Naive B cell (primary cell): ENCODE data around the gene SLC8A1. TPM values are rescaled to one million over a fixed set of nuclear protein-coding genes. Genes with fewer than 3 reads are reported as not detected.

Source experiments
- ATAC-seq, 2 donors: fragments of 150-1000 bp; cut with Tn5 transposase; 2 replicates each; pipeline ENCODE4 v1.10.0; 2021; ENCODE audit warnings: low read depth in 2 of 2, mild to moderate bottlenecking in 2 of 2, moderate library complexity in 2 of 2
- DNase-seq: peaks from one replicate; pipeline ENCODE4 v3.0.0; 2022
- H3K27ac Mint-ChIP-seq, 6 donors: one replicate each; pipeline ENCODE4 v1.8.0; 2020 to 2022; ENCODE audit warnings: mild to moderate bottlenecking in 6 of 6, mixed read lengths in 6 of 6, moderate library complexity in 5 of 6, inconsistent platforms in 2 of 6
- H3K27me3 Mint-ChIP-seq, 3 donors: one replicate each; pipeline ENCODE4 v1.8.0; 2021 to 2022; ENCODE audit warnings: mixed read lengths in 3 of 3, mild to moderate bottlenecking in 1 of 3
- H3K36me3 Mint-ChIP-seq, 2 donors: one replicate each; pipeline ENCODE4 v1.8.0; 2020 to 2022; ENCODE audit warnings: mixed read lengths in 2 of 2, inconsistent platforms in 1 of 2, mild to moderate bottlenecking in 1 of 2
- H3K4me1 Mint-ChIP-seq, 3 donors: one replicate each; pipeline ENCODE4 v1.8.0; 2020 to 2022; ENCODE audit warnings: mixed read lengths in 3 of 3, inconsistent platforms in 1 of 3, mild to moderate bottlenecking in 1 of 3, moderate library complexity in 1 of 3
- H3K4me3 Mint-ChIP-seq, 8 donors: one replicate each; pipeline ENCODE4 v1.8.0; 2020 to 2022; ENCODE audit warnings: mild to moderate bottlenecking in 8 of 8, mixed read lengths in 8 of 8, moderate library complexity in 8 of 8, inconsistent platforms in 2 of 8
- H3K9me3 Mint-ChIP-seq, 7 donors: one replicate each; pipeline ENCODE4 v1.8.0; 2020 to 2022; ENCODE audit warnings: mixed read lengths in 7 of 7, mild to moderate bottlenecking in 5 of 7, inconsistent platforms in 2 of 7, moderate library complexity in 1 of 7
- polyA plus RNA-seq, 6 donors: library from polyadenylated mRNA; unstranded; fragments of 300-500 nt; fragmentation: Illumina TruSeq; gene quantifications; one replicate each; pipeline ENCODE4 v1.2.3, GENCODE V29; 2021; ENCODE audit warnings: low read depth in 6 of 6

The SLC8A1 gene
- polyA plus RNA-seq, 6 donors from 2014 or later, result 0.04 TPM; not detected in 5

GRCh38 chr2:40341198-40341597, 110.7 kb downstream of the SLC8A1 start:
- no peak overlapping the region for H3K27ac Mint-ChIP-seq
- H3K4me1 Mint-ChIP-seq, result no peaks in the 10 kb centered on the region

DNA sequence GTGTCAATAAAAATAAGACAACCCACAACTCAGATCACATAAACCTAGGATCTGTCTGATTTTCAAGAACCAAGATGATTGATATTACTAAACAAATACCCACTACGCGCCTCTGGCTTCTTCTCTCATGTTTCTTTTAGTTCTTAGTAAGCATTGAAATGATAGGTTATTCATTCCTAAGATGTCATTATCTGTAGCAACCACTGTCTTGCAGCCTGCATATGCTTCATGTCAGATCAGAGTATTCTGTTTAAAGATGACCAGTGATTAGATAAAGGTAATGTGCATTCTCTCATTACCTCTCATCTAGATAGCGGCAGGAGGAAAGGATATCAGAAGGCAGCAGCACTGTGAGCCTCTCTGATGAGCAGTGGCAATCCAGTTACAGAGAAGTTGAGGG, 112.9 kb downstream of the SLC8A1 start:
- ATAC-seq, result no peak
- Mint-ChIP-seq H3K27me3 (no peaks in the 10 kb centered on the region), H3K4me3 (no peak overlapping the region)

More at GRCh38 chr2:40341198-40341597, 110.7 kb downstream of the SLC8A1 start:
- H3K36me3 Mint-ChIP-seq, result no peaks in the 10 kb centered on the region
- no peak overlapping the region for H3K4me3 Mint-ChIP-seq
- no peak for ATAC-seq
- DNase-seq, result no peak
- no peaks in the 10 kb centered on the region for H3K27me3 Mint-ChIP-seq
- no peaks in the 10 kb centered on the region for H3K9me3 Mint-ChIP-seq

GRCh38 chr2:40332191-40332826, 119.6 kb downstream of the SLC8A1 start:
- Mint-ChIP-seq H3K4me1 (no peaks in the 10 kb centered on the region), H3K27ac (no peak overlapping the region), H3K9me3 (peaks cover 0 to 2% (median 0%) of the 10 kb centered on the region in 7 donors), H3K4me3 (no peak overlapping the region), H3K36me3 (no peaks in the 10 kb centered on the region), H3K27me3 (no peaks in the 10 kb centered on the region)
- ATAC-seq, result no peak
- DNase-seq, result no peak

More for the DNA sequence above, 112.9 kb downstream of the SLC8A1 start:
- H3K4me1 Mint-ChIP-seq, result no peaks in the 10 kb centered on the region
- DNase-seq, result no peak
- H3K36me3 Mint-ChIP-seq, result no peaks in the 10 kb centered on the region
- peaks cover 0 to 2% (median 0%) of the 10 kb centered on the region in 7 donors for H3K9me3 Mint-ChIP-seq
- no peak overlapping the region for H3K27ac Mint-ChIP-seq

GRCh38 chr2:40330096-40330495, 121.8 kb downstream of the SLC8A1 start:
- no peaks in the 10 kb centered on the region for H3K36me3 Mint-ChIP-seq
- DNase-seq, result no peak
- no peaks in the 10 kb centered on the region for H3K27me3 Mint-ChIP-seq
- H3K4me1 Mint-ChIP-seq, result no peaks in the 10 kb centered on the region
- H3K4me3 Mint-ChIP-seq, result no peak overlapping the region
- H3K27ac Mint-ChIP-seq, result no peak overlapping the region
- peaks cover 0 to 3% (median 0%) of the 10 kb centered on the region in 7 donors for H3K9me3 Mint-ChIP-seq
- no peak for ATAC-seq

DNA sequence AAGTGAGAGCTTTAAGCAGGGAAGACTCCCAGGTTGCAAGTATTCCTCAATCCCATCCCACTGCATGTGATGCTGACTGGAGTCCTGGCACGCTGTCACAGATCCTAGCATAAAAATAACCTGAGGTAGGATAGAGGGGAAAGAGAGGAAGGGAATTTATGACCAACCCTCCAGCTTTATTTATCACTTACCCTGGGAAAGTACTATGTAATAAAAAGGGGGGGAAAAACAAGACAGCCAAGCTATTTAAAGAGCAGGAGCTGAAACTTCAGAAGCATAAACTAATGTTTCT, 122.2 kb downstream of the SLC8A1 start:
- Mint-ChIP-seq H3K4me1 (no peaks in the 10 kb centered on the region), H3K4me3 (no peak overlapping the region), H3K36me3 (no peaks in the 10 kb centered on the region), H3K27ac (no peak overlapping the region), H3K9me3 (peaks cover 0 to 2% (median 0%) of the 10 kb centered on the region in 7 donors), H3K27me3 (no peaks in the 10 kb centered on the region)
- ATAC-seq, result no peak
- no peak for DNase-seq

GRCh38 chr2:40325116-40325515, 126.8 kb downstream of the SLC8A1 start:
- Mint-ChIP-seq H3K4me3 (no peak overlapping the region), H3K4me1 (no peaks in the 10 kb centered on the region), H3K27ac (no peak overlapping the region), H3K27me3 (no peaks in the 10 kb centered on the region), H3K36me3 (no peaks in the 10 kb centered on the region), H3K9me3 (peaks cover 0 to 1% (median 0%) of the 10 kb centered on the region in 7 donors)
- ATAC-seq, result no peak
- DNase-seq, result no peak

- peak overlapping the region in 2 of 6 donors; percentile 1 to 5 for H3K27ac Mint-ChIP-seq
- no peaks in the 10 kb centered on the region for H3K27me3 Mint-ChIP-seq
- DNase-seq (no peak), ATAC-seq (no peak)
- no peaks in the 10 kb centered on the region for H3K36me3 Mint-ChIP-seq
- no peak overlapping the region for H3K4me3 Mint-ChIP-seq
- peaks cover 0 to 1% (median 0%) of the 10 kb centered on the region in 7 donors for H3K9me3 Mint-ChIP-seq
- H3K4me1 Mint-ChIP-seq, result no peaks in the 10 kb centered on the region
These were observed 127.2 kb downstream of the SLC8A1 start for GRCh38 chr2:40324656-40325055.

- H3K36me3 Mint-ChIP-seq, result no peaks in the 10 kb centered on the region
- H3K27ac Mint-ChIP-seq, result no peak overlapping the region
- H3K4me3 Mint-ChIP-seq, result no peak overlapping the region
These were observed 130.1 kb downstream of the SLC8A1 start for GRCh38 chr2:40321822-40322221.

GRCh38 chr2:40321016-40321623, 130.8 kb downstream of the SLC8A1 start:
- ATAC-seq (no peak), DNase-seq (no peak)
- Mint-ChIP-seq H3K36me3 (no peaks in the 10 kb centered on the region), H3K4me3 (no peak overlapping the region), H3K9me3 (peaks cover 0 to under 1% (median 0%) of the 10 kb centered on the region in 7 donors), H3K4me1 (no peaks in the 10 kb centered on the region), H3K27me3 (no peaks in the 10 kb centered on the region), H3K27ac (no peak overlapping the region)

More at GRCh38 chr2:40321822-40322221, 130.1 kb downstream of the SLC8A1 start:
- Mint-ChIP-seq H3K4me1 (no peaks in the 10 kb centered on the region), H3K9me3 (peaks cover 0 to 1% (median 0%) of the 10 kb centered on the region in 7 donors), H3K27me3 (no peaks in the 10 kb centered on the region)
- DNase-seq (no peak), ATAC-seq (no peak)

DNA sequence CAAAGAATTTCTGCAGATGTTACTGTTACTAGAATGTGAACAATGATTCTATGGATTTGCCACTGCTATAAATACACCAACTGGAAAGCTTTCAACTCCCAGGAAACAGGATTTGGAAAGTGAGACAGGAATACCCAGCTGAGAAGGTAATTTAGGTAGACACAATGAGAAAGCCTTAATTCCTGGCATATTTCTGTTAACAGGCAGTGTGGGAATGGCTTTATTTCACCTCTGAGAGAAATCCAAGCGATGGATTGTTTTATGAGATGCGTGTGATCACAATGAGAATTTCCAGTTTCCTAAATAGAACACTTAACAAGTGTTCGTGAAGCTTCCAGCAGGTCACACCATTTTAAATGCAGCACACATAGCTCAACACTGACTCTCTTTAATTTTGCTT, 133.0 kb downstream of the SLC8A1 start:
- ATAC-seq (no peak), DNase-seq (no peak)

GRCh38 chr2:40317761-40318160, 134.1 kb downstream of the SLC8A1 start:
- Mint-ChIP-seq H3K36me3 (no peaks in the 10 kb centered on the region), H3K4me1 (no peaks in the 10 kb centered on the region), H3K4me3 (no peak overlapping the region), H3K27me3 (no peaks in the 10 kb centered on the region), H3K27ac (peak overlapping the region in 1 of 6 donors; percentile 24), H3K9me3 (peaks cover 0 to 16% (median 0%) of the 10 kb centered on the region in 7 donors)
- ATAC-seq (no peak), DNase-seq (no peak)

More for the DNA sequence above, 133.0 kb downstream of the SLC8A1 start:
- H3K27ac Mint-ChIP-seq, result no peak overlapping the region
- no peaks in the 10 kb centered on the region for H3K4me1 Mint-ChIP-seq
- H3K36me3 Mint-ChIP-seq, result no peaks in the 10 kb centered on the region
- no peak overlapping the region for H3K4me3 Mint-ChIP-seq
- H3K9me3 Mint-ChIP-seq, result peaks cover 0 to 16% (median 0%) of the 10 kb centered on the region in 7 donors
- no peaks in the 10 kb centered on the region for H3K27me3 Mint-ChIP-seq

DNA sequence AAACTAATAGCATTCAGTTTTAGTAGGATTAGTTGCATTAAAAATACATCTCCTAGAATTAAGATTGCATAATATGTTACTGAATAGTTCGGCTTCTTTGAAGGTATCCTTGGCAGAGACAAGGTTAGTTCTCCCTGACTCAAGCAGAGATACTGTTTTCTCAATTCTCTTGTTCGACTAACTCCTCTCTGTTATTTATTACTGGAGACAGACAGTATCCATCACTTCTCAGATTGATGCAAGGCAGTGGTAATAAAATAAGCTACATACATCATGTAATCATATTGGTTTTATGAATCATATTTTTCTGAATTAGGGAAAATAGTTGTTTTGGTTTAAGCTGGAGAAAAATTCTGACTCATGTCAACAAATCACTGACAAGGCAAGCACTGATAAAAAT, 134.8 kb downstream of the SLC8A1 start:
- Mint-ChIP-seq H3K36me3 (no peaks in the 10 kb centered on the region), H3K4me1 (no peaks in the 10 kb centered on the region), H3K9me3 (peaks cover 0 to 16% (median 0%) of the 10 kb centered on the region in 7 donors), H3K27ac (no peak overlapping the region), H3K27me3 (no peaks in the 10 kb centered on the region), H3K4me3 (no peak overlapping the region)
- ATAC-seq, result no peak
- no peak for DNase-seq

DNA sequence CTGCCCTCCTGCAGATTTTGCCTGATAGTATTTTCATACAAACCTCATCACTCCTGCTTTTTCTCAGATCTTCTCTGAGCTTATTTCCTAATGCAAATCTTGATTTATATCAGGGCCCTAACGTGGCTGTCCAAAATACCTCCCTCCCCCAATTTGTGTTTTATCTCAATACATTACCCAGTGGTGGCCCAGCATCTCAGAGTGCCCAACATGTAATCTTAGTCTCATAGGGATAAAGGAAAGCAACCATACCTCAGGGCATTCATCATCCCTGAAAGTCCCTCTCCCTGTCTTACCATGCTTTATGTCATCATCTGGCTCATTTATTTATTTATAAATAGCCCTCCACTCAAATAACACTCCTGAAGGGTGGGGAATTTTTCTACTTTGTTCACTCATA, 135.3 kb downstream of the SLC8A1 start:
- Mint-ChIP-seq H3K9me3 (peaks cover 0 to 16% (median 0%) of the 10 kb centered on the region in 7 donors), H3K36me3 (no peaks in the 10 kb centered on the region), H3K27me3 (no peaks in the 10 kb centered on the region), H3K4me3 (no peak overlapping the region), H3K4me1 (no peaks in the 10 kb centered on the region), H3K27ac (no peak overlapping the region)
- DNase-seq, result no peak
- ATAC-seq, result no peak

DNA sequence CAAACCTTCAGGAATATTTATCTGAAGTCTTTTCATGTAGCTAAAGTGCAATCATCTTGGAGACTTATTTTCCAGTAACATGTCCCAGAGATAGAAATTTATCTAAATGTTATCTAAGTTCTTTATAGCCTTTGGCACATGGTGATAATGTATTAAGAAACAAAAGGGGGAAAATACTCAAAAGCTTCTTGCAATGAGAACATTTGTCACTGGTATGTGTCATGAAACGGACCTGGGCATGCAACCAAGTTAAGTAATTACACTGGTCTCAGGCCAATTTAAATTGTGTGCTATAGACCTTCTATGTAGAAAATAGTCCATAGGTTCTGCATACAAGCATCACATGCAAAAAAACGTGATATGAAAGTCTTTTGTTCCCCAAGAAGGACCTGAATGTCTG, 136.2 kb downstream of the SLC8A1 start:
- no peak for ATAC-seq
- Mint-ChIP-seq H3K4me3 (no peak overlapping the region), H3K36me3 (no peaks in the 10 kb centered on the region), H3K27me3 (no peaks in the 10 kb centered on the region), H3K9me3 (peaks cover 0 to 16% (median 0%) of the 10 kb centered on the region in 7 donors), H3K4me1 (no peaks in the 10 kb centered on the region), H3K27ac (no peak overlapping the region)
- DNase-seq, result no peak
